ENCODE results near the gene GPR31. TPM values are rescaled to one million over a fixed set of nuclear protein-coding genes. Genes with fewer than 3 reads are reported as not detected.

GPR31 gene
- polyA plus RNA-seq, 3 donors, result not detected

DNA sequence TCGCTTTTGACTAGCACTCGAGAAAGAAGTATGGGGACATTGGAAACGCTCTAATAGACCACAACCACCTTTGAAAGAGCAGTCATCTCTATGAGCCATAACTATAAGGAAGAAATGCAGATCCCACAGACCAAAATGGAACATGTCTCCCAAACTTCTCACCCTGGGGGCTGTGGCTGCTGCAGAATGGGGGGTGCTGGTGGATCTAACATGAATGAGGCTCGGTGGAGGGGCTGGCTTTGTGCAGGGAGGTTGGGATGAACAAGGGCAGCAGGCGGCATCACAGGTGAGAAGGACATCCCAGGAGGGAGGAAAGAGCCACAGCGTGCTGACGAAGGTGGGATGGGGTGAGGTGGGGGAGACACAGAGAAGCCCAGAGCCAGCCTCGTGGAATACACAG, 45.4 kb downstream of the GPR31 start:
- no peak for DNase-seq

DNA sequence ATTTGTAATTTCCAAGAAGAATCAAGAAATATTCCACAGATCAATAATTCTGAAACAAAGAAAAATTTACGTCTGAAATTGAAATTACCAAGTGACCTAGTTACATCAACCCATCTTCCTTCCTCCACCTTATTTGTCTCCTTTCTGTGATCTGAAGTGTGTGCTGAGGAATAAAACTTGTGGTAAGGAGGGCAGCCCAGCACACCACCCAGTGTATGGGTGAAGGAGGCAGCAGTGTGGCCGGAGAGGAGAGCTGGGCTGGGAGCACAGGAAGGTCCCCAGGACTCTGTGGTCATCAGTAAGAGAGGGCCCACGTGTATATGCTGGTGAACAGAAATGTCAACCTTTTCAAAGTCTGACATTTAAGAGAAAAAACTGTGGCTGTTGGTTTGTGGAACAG, 46.2 kb downstream of the GPR31 start:
- Histone ChIP-seq H3K27me3 (ENCODE audit: control insufficient read depth in 2 of 2, insufficient read depth in 2 of 2, low read length in 2 of 2) (no peaks in the 10 kb centered on the region), H3K4me3 (replicated peaks in 1 of 3; ENCODE audit: low read depth in 2 of 3, low read length in 3 of 3) (no peak overlapping the region), H3K4me1 (ENCODE audit: control insufficient read depth in 1 of 2, insufficient read depth in 2 of 2, low read length in 2 of 2) (no peaks in the 10 kb centered on the region), H3K9ac (ENCODE audit: insufficient read depth, low read length, poor library complexity, severe bottlenecking) (no peak overlapping the region), H3K36me3 (replicated peaks in 1 of 2; ENCODE audit: control insufficient read depth in 1 of 2, insufficient read depth in 2 of 2, low read length in 2 of 2) (no peaks in the 10 kb centered on the region), H4K20me1 (ENCODE audit: insufficient read depth, low read length) (no peaks in the 10 kb centered on the region), H2AFZ (ENCODE audit: insufficient read depth, low read depth, low read length, poor library complexity, severe bottlenecking) (no peak overlapping the region), H3K4me2 (replicated peaks; ENCODE audit: extremely low read depth, low read length, poor library complexity, severe bottlenecking) (no peak overlapping the region), H3K9me3 (replicated peaks in 1 of 2; ENCODE audit: control insufficient read depth in 1 of 2, insufficient read depth in 1 of 2, low read length in 2 of 2) (no peaks in the 10 kb centered on the region), H3K79me2 (ENCODE audit: insufficient read depth, low read length) (no peaks in the 10 kb centered on the region), H3K27ac (ENCODE audit: low read depth in 1 of 2, low read length in 2 of 2) (no peak overlapping the region)
- no peak for DNase-seq
- intact Hi-C loops (cut with micrococcal nuclease), result no loop called here
- Mint-ChIP-seq H3K9me3 (peaks cover 0 to 6% (median 0%) of the 10 kb centered on the region in 7 donors), H3K27me3 (ENCODE audit: low read depth in 3 of 3) (peaks cover 0 to 2% (median 1%) of the 10 kb centered on the region in 3 donors), H3K4me3 (no peak overlapping the region), H3K27ac (peak overlapping the region in 2 of 7 donors; percentile 43 to 65), H3K4me1 (no peaks in the 10 kb centered on the region), H3K36me3 (no peaks in the 10 kb centered on the region)
- TF ChIP-seq, protein P1, sequence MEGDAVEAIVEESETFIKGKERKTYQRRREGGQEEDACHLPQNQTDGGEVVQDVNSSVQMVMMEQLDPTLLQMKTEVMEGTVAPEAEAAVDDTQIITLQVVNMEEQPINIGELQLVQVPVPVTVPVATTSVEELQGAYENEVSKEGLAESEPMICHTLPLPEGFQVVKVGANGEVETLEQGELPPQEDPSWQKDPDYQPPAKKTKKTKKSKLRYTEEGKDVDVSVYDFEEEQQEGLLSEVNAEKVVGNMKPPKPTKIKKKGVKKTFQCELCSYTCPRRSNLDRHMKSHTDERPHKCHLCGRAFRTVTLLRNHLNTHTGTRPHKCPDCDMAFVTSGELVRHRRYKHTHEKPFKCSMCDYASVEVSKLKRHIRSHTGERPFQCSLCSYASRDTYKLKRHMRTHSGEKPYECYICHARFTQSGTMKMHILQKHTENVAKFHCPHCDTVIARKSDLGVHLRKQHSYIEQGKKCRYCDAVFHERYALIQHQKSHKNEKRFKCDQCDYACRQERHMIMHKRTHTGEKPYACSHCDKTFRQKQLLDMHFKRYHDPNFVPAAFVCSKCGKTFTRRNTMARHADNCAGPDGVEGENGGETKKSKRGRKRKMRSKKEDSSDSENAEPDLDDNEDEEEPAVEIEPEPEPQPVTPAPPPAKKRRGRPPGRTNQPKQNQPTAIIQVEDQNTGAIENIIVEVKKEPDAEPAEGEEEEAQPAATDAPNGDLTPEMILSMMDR (IDR thresholded peaks at IDR 0.05), result no peak
- 69% methylated on average over 2 of the region's 3 CpGs for WGBS (ENCODE audit: insufficient coverage)

More for the DNA sequence above, 45.4 kb downstream of the GPR31 start:
- Histone ChIP-seq H3K9me3 (replicated peaks in 1 of 2; ENCODE audit: control insufficient read depth in 1 of 2, insufficient read depth in 1 of 2, low read length in 2 of 2) (no peaks in the 10 kb centered on the region), H3K4me1 (ENCODE audit: control insufficient read depth in 1 of 2, insufficient read depth in 2 of 2, low read length in 2 of 2) (no peaks in the 10 kb centered on the region), H3K79me2 (ENCODE audit: insufficient read depth, low read length) (no peaks in the 10 kb centered on the region), H3K4me3 (replicated peaks in 1 of 3; ENCODE audit: low read depth in 2 of 3, low read length in 3 of 3) (no peak overlapping the region), H3K27me3 (ENCODE audit: control insufficient read depth in 2 of 2, insufficient read depth in 2 of 2, low read length in 2 of 2) (no peaks in the 10 kb centered on the region), H3K9ac (ENCODE audit: insufficient read depth, low read length, poor library complexity, severe bottlenecking) (no peak overlapping the region), H3K36me3 (replicated peaks in 1 of 2; ENCODE audit: control insufficient read depth in 1 of 2, insufficient read depth in 2 of 2, low read length in 2 of 2) (no peaks in the 10 kb centered on the region), H2AFZ (ENCODE audit: insufficient read depth, low read depth, low read length, poor library complexity, severe bottlenecking) (no peak overlapping the region), H3K27ac (ENCODE audit: low read depth in 1 of 2, low read length in 2 of 2) (no peak overlapping the region), H3K4me2 (replicated peaks; ENCODE audit: extremely low read depth, low read length, poor library complexity, severe bottlenecking) (no peak overlapping the region), H4K20me1 (ENCODE audit: insufficient read depth, low read length) (no peaks in the 10 kb centered on the region)
- H3K4me1 Mint-ChIP-seq, result no peaks in the 10 kb centered on the region
- H3K36me3 Mint-ChIP-seq, result no peaks in the 10 kb centered on the region
- H3K4me3 Mint-ChIP-seq, result no peak overlapping the region
- 88% methylated on average over 5 of the region's 8 CpGs for WGBS (ENCODE audit: insufficient coverage)
- H3K27me3 Mint-ChIP-seq (ENCODE audit: low read depth in 3 of 3), result peaks cover 0 to 2% (median 1%) of the 10 kb centered on the region in 3 donors
- peak overlapping the region in 1 of 7 donors; percentile 67 for H3K27ac Mint-ChIP-seq
- peaks cover 0 to 6% (median 0%) of the 10 kb centered on the region in 7 donors for H3K9me3 Mint-ChIP-seq
- intact Hi-C loops (cut with micrococcal nuclease), result no loop called here
- TF ChIP-seq, protein P1 (IDR thresholded peaks at IDR 0.05), result no peak
